Activated naive CD4-positive, alpha-beta T cell treated with anti-CD3 and anti-CD28 coated beads, Interleukin-2, amount 10 ng/mL, durations not matched to agents 5 hours and 36 hours (primary cell): Measurements from ENCODE around the gene PCDHB10. TPM values are rescaled to one million over a fixed set of nuclear protein-coding genes. Genes with fewer than 3 reads are reported as not detected.

Experiments
- total RNA-seq, 2 experiments: library from RNA; stranded (reverse); gene quantifications; one replicate each; pipeline ENCODE4 v1.2.3, GENCODE V29; 2021

The PCDHB10 gene
- not detected for total RNA-seq

DNA sequence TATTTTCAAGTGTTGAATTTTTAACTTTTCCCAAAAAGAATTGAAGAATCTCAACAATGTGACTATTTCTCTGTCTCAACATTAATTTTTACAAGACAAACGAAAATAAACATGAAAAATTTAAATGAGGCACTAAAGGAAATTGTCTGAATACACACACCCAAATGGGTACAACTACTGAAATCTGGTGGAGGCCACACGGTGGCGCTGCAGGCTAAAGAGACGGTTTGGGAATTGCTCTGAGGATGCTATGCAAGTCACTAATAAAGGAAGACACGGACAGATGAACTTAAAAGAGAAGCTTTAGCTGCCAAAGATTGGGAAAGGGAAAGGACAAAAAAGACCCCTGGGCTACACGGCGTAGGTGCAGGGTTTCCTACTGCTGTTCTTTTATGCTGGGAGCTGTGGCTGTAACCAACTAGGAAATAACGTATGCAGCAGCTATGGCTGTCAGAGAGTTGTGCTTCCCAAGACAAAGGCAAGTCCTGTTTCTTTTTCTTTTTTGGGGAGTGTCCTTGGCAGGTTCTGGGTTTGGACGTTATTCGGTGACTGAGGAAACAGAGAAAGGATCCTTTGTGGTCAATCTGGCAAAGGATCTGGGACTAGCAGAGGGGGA, at the start of gene PCDHB10:
Gene PCDHB10 (plus strand): TSS at position 244 of the 616 bp plus-strand sequence. CDS start 200 bp downstream, at position 444.

GRCh38 chr5:141149812-141150211, 42.3 kb upstream of the PCDHB10 start, which contains the start of gene PCDHB6:
Gene PCDHB6 (plus strand): TSS chr5:141150057. CDS start chr5:141150258, 201 bp downstream.

DNA sequence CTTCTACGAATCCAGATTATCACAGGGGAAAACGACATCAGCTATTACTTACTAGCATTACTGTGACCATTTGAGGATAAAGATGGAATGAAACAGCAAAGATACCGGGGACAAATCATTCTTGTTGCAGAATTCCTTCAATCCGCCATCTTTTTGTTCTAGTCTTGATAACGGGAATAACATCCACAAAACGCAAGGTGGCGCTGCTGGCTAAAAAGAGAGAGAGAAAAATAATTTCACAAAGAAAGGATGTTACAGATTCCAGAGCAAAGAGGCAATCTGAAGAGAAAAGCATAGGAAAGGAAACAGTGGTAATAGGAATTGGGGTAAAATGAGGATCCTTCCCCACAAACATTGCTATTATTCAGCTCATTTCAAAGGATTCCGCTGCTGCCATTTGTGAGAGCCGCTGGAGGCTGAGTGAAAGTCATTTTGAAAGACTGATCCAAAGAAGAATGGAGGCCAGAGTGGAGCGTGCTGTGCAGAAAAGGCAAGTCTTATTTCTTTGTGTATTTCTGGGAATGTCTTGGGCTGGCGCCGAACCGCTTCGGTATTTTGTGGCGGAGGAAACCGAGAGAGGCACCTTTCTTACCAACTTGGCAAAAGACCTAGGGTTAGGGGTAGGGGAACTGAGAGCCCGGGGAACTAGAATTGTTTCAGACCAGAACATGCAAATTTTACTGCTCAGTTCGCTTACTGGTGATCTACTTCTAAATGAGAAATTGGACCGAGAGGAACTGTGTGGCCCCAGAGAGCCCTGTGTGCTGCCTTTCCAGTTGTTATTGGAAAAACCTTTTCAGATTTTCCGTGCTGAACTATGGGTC, 19.6 kb upstream of the PCDHB10 start, which contains the start of gene PCDHB7:
Gene PCDHB7 (plus strand): TSS at position 264 of the 824 bp plus-strand sequence. CDS start 192 bp downstream, at position 456.

DNA sequence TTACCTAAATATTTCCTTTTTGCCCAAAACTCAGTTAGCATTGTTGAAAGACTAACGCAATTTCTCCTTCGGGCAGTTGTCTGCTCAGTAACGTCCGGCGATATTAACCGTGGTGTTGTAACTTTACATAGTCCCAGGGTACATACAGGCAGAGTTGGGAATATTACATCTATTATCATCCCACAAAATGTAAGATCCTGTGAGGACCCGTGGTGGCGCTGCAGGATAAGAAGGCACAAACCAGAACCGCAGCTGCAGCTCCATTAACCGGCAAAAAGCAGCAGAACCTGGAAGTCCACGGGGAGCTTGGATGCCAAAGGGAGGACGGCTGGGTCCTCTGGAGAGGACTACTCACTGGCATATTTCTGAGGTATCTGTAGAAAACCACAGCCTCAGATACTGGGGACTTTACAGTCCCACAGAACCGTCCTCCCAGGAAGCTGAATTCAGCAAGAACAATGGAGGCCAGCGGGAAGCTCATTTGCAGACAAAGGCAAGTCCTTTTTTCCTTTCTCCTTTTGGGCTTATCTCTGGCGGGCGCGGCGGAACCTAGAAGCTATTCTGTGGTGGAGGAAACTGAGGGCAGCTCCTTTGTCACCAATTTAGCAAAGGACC, 14.5 kb upstream of the PCDHB10 start, which contains the start of gene PCDHB8:
Gene PCDHB8 (plus strand): TSS at position 214 of the 615 bp plus-strand sequence. CDS start 245 bp downstream, at position 459.

DNA sequence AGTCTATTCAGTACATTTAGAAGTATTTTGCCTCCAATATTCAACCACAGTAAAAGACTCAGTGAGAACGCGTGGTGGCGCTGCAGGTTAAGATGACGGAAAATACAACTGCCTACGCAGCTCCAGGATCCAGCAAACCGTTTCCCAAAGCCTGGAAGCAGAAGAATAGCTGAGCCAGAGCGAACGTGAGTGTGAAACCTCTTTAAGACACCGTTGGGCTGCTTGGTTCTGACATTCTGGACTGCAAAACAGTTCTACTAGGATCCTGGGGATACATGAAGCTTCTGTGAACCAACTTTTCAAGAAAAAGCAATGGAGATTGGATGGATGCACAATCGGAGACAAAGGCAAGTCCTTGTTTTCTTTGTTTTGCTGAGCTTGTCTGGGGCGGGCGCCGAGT, 9.9 kb upstream of the PCDHB10 start, which contains the start of gene PCDHB16:
Gene PCDHB16 (plus strand): TSS at position 140 of the 400 bp plus-strand sequence. CDS start 173 bp downstream, at position 313.

GRCh38 chr5:141186897-141187512, 5.1 kb upstream of the PCDHB10 start, which contains the start of gene PCDHB9:
Gene PCDHB9 (plus strand): TSS chr5:141187161. CDS start chr5:141187319, 158 bp downstream.

DNA sequence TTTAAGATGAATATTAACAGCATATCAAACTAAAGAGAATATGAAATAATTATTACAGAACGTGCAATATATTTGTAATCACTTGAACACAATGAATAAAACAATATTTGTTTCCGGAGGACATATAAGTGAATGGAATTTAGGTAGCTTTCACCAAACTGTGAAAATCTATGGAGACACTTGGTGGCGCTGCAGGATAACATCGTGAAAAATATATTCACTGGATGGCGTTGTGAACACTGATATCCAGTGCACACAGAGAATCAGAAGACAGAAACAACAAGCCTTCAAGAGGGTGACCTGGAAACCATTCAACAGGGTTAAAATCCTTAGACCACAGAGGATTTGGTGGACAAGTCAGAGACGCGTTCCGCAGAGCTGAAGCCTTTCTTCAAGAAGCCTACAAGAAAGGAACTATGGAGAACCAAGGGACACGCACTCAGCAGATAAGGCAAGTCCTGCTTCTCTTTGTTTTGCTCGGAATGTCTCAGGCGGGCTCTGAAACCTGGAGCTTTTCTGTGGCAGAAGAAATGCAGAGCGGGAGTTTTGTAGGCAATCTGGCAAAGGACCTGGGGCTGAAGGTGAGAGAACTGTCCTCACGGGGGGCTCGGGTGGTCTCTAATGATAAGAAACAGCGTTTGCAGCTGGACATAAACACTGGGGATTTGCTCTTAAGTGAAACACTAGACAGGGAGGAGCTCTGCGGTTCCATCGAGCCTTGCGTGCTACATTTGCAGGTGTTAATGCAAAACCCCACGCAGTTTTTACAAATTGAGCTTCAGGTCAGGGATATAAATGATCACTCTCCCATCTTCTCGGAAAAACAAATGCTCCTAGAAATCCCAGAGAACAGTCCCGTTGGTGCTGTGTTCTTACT, 7.4 kb downstream of the PCDHB10 start, which contains the start of gene PCDHB11:
Gene PCDHB11 (plus strand): TSS at position 269 of the 877 bp plus-strand sequence. CDS start 148 bp downstream, at position 417.

GRCh38 chr5:141208478-141208877, 16.3 kb downstream of the PCDHB10 start, which contains the start of gene PCDHB12:
Gene PCDHB12 (plus strand): TSS chr5:141208719. CDS start chr5:141208908, 189 bp downstream.

DNA sequence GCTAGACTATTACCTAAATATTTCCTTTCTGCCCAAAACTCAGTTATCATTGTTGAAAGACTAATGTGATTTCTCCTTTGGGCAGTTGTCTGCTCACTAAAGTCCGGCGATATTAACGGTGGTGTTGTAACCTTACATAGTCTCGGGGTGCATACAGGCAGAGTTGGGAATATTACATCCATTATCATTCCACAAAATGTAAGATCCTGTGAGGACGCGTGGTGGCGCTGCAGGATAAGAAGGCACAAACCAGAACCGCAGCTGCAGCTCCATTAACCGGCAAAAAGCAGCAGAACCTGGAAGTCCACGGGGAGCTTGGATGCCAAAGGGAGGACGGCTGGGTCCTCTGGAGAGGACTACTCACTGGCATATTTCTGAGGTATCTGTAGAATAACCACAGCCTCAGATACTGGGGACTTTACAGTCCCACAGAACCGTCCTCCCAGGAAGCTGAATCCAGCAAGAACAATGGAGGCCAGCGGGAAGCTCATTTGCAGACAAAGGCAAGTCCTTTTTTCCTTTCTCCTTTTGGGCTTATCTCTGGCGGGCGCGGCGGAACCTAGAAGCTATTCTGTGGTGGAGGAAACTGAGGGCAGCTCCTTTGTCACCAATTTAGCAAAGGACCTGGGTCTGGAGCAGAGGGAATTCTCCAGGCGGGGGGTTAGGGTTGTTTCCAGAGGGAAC, 21.6 kb downstream of the PCDHB10 start, which contains the start of gene PCDHB13:
Gene PCDHB13 (plus strand): TSS at position 264 of the 684 bp plus-strand sequence. CDS start 205 bp downstream, at position 469.

DNA sequence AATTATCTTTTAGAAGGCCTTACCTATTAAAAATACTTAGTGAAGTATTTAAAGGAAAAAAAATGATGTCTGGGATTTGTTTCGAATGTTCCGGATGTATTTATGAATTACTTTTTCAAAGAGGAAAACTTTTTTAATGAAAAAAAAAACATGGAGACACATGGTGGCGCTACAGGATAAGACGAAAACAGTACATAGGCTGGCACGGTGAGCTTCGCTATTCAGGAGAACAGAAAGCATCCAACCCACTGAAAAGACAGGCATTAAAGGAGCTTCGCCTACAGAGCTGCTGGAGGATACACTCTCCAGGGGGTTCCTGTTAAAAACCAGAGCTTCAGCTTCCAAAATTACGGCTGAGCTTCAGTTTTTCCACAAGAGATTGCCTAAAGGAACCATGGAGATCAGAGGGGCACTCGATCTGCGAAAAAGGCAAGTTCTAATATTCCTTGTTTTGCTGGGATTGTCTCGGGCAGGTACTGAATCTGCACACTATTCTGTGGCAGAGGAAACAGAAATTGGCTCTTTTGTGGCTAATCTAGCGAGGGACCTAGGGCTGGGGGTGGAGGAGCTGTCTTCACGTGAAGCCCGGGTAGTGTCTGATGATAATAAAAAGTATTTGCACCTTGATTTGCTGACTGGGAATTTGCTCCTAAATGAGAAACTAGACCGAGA, 31.1 kb downstream of the PCDHB10 start, which contains the start of gene PCDHB14:
Gene PCDHB14 (plus strand): TSS at position 232 of the 672 bp plus-strand sequence. CDS start 163 bp downstream, at position 395.

Other genes starting within 250 kb of the PCDHB10 start
- not detected for gene PCDHAC2, start 225.9 kb upstream of the PCDHB10 start, total RNA-seq
- not detected for gene PCDHB1, start 141.0 kb upstream of the PCDHB10 start, total RNA-seq
- under 1 TPM; 0.05 to 0.17 TPM for gene PCDHB2, start 97.7 kb upstream of the PCDHB10 start, total RNA-seq
- gene PCDHB3, start 91.9 kb upstream of the PCDHB10 start, total RNA-seq, result not detected
- not detected for gene PCDHB4, start 70.5 kb upstream of the PCDHB10 start, total RNA-seq
- not detected for gene PCDHB5, start 57.1 kb upstream of the PCDHB10 start, total RNA-seq
- gene PCDHB6, start 42.3 kb upstream of the PCDHB10 start, total RNA-seq, result not detected
- not detected for gene PCDHB7, start 19.7 kb upstream of the PCDHB10 start, total RNA-seq
- not detected for gene PCDHB8, start 14.6 kb upstream of the PCDHB10 start, total RNA-seq
- not detected for gene PCDHB16, start 10.0 kb upstream of the PCDHB10 start, total RNA-seq
- not detected for gene PCDHB9, start 5.2 kb upstream of the PCDHB10 start, total RNA-seq
- gene PCDHB11, start 7.3 kb downstream of the PCDHB10 start, total RNA-seq, result not detected
- gene PCDHB12, start 16.4 kb downstream of the PCDHB10 start, total RNA-seq, result not detected
- not detected for gene PCDHB13, start 21.6 kb downstream of the PCDHB10 start, total RNA-seq
- gene PCDHB14, start 31.0 kb downstream of the PCDHB10 start, total RNA-seq, result not detected
- not detected for gene PCDHB15, start 53.0 kb downstream of the PCDHB10 start, total RNA-seq
- gene SLC25A2, start 111.7 kb downstream of the PCDHB10 start, total RNA-seq, result 1 to 10 TPM in 1 of 2 experiments, under 1 TPM in 1; 0.45 to 1.1 TPM
- gene TAF7, start 128.4 kb downstream of the PCDHB10 start, total RNA-seq, result 10 to 100 TPM; 73.2 to 73.7 TPM
- not detected for gene PCDHGA1, start 138.2 kb downstream of the PCDHB10 start, total RNA-seq
- gene PCDHGA2, start 146.4 kb downstream of the PCDHB10 start, total RNA-seq, result not detected
- not detected for gene PCDHGA3, start 151.5 kb downstream of the PCDHB10 start, total RNA-seq
- not detected for gene PCDHGB1, start 157.7 kb downstream of the PCDHB10 start, total RNA-seq
- under 1 TPM; 0.10 to 0.14 TPM for gene PCDHGA4, start 162.7 kb downstream of the PCDHB10 start, total RNA-seq
- gene PCDHGB2, start 167.6 kb downstream of the PCDHB10 start, total RNA-seq, result under 1 TPM in 1 of 2 experiments, not detected in 1; 0.12 TPM
- gene PCDHGA5, start 171.8 kb downstream of the PCDHB10 start, total RNA-seq, result not detected
- under 1 TPM; 0.10 to 0.14 TPM for gene PCDHGB3, start 177.9 kb downstream of the PCDHB10 start, total RNA-seq
- gene PCDHGA6, start 181.5 kb downstream of the PCDHB10 start, total RNA-seq, result under 1 TPM; 0.10 to 0.12 TPM
- gene PCDHGA7, start 190.4 kb downstream of the PCDHB10 start, total RNA-seq, result not detected
- not detected for gene PCDHGB4, start 195.3 kb downstream of the PCDHB10 start, total RNA-seq
- gene PCDHGA8, start 200.3 kb downstream of the PCDHB10 start, total RNA-seq, result under 1 TPM in 1 of 2 experiments, not detected in 1; 0.05 TPM
- under 1 TPM in 1 of 2 experiments, not detected in 1; 0.08 TPM for gene PCDHGB5, start 205.6 kb downstream of the PCDHB10 start, total RNA-seq
- gene PCDHGA9, start 210.4 kb downstream of the PCDHB10 start, total RNA-seq, result under 1 TPM in 1 of 2 experiments, not detected in 1; 0.08 TPM
- under 1 TPM in 1 of 2 experiments, not detected in 1; 0.05 TPM for gene PCDHGB6, start 215.7 kb downstream of the PCDHB10 start, total RNA-seq
- under 1 TPM; 0.05 TPM for gene PCDHGA10, start 220.6 kb downstream of the PCDHB10 start, total RNA-seq
- gene PCDHGB7, start 225.3 kb downstream of the PCDHB10 start, total RNA-seq, result under 1 TPM in 1 of 2 experiments, not detected in 1; 0.08 TPM
- gene PCDHGA11, start 228.7 kb downstream of the PCDHB10 start, total RNA-seq, result under 1 TPM in 1 of 2 experiments, not detected in 1; 0.05 TPM
- gene PCDHGA12, start 238.2 kb downstream of the PCDHB10 start, total RNA-seq, result not detected